Heart left ventricle (tissue), 16 donors: Measurements from ENCODE around the gene HLA-DQB1. TPM values are rescaled to one million over a fixed set of nuclear protein-coding genes. Genes with fewer than 3 reads are reported as not detected.
A peak's percentile ranks its signal among the peaks of the same experiment; 100 is the strongest.

Experiments used
- ATAC-seq, 4 donors: fragments of 200-7000 bp; cut with Tn5 transposase; one replicate each; pipeline ENCODE4 v1.9.1; 2020 to 2022; ENCODE audit warnings: moderate library complexity in 4 of 4, mild to moderate bottlenecking in 3 of 4, moderate number of reproducible peaks in 1 of 4
- DNase-seq, 5 donors: peaks; one replicate each; pipeline ENCODE4 v3.0.0-alpha.2; 2020
- H3K27ac ChIP-seq, 12 donors: fragments of 200-600 bp; sonication (generic) in 4 of 12; one replicate each; pipeline versions ENCODE4 v1.5.0 to v1.8.0; 2016 to 2022; ENCODE audit warnings: mild to moderate bottlenecking in 2 of 12
- H3K27me3 ChIP-seq, 9 donors: fragments of 200-600 bp; sonication (generic) in 2 of 9; one replicate each; pipeline versions ENCODE4 v1.5.1 to v1.8.0; 2016 to 2022; ENCODE audit warnings: mild to moderate bottlenecking in 3 of 9
- H3K36me3 ChIP-seq, 9 donors: fragments of 200-600 bp; sonication (generic) in 2 of 9; one replicate each; pipeline versions ENCODE4 v1.5.0 to v1.8.0; 2018 to 2022; ENCODE audit warnings: mild to moderate bottlenecking in 2 of 9
- H3K4me1 ChIP-seq, 12 donors: fragments of 200-600 bp; sonication (generic) in 4 of 12; one replicate each; pipeline versions ENCODE4 v1.5.0 to v1.8.0; 2016 to 2022; ENCODE audit warnings: mild to moderate bottlenecking in 3 of 12
- H3K4me3 ChIP-seq, 12 donors: fragments of 200-600 bp; sonication (generic) in 4 of 12; one replicate each; pipeline versions ENCODE4 v1.5.0 to v1.8.0; 2017 to 2022; ENCODE audit warnings: mild to moderate bottlenecking in 9 of 12, moderate library complexity in 4 of 12
- H3K9me3 ChIP-seq, 12 donors: fragments of 200-600 bp; sonication (generic) in 4 of 12; one replicate each; pipeline versions ENCODE4 v1.5.0 to v1.8.0; 2016 to 2022; ENCODE audit warnings: mild to moderate bottlenecking in 1 of 12
- CTCF ChIP-seq, 12 donors: fragments of 200-600 bp; sonication (generic) in 4 of 12; IDR thresholded peaks; one replicate each; pipeline versions ENCODE4 v1.5.0 to v1.8.0; 2018 to 2022; ENCODE audit warnings: antibody characterized with exemption in 12 of 12, mild to moderate bottlenecking in 5 of 12
- POLR2A ChIP-seq, 2 donors: fragments of 450-650 bp; IDR thresholded peaks; one replicate each; pipeline ENCODE4 v1.6.1; 2017; ENCODE audit warnings: antibody characterized with exemption in 2 of 2, mild to moderate bottlenecking in 2 of 2, moderate library complexity in 2 of 2
- WGBS, 4 donors: extraction: QIAGEN DNeasy Blood & Tissue Kit in 2 of 4; methylation state at CpG; one replicate each; pipeline versions ENCODE4 v1.1.5 to v1.1.7; 2013 to 2018; 5-methylcytosine and 5-hydroxymethylcytosine counted together
- intact Hi-C, 10 donors: fragments of 100-400 bp; cut with DNase I; formaldehyde crosslinking; loops; one replicate each; pipeline versions ENCODE4 v1.11.1 to v1.14.2; 2022
- polyA plus RNA-seq, 2 donors: library from polyadenylated mRNA; stranded (reverse); fragments of 200-250 nt; gene quantifications; one replicate each; pipeline ENCODE4 v1.2.3, GENCODE V29; 2013
- total RNA-seq, 9 donors: library from RNA; depleted of rRNA in 2 of 9; stranded (reverse); fragments of >200 nt in 2 of 9; fragmentation: NEBNext Ultra II Directional in 3 of 9; extraction: Animal tissue kit (Norgen Biotek cat#: 25700) in 3 of 9; gene quantifications; one replicate each; pipeline versions ENCODE4 v1.1.0 to v1.2.4, GENCODE V29; 2016 to 2023
- donor health status: ischemic (EF 13 %, LVEDD 7.1; RV severe dilation, severe dysfunction).
- donor health status: healthy with polysubstance abuse.
- donor health status: DM: no; HTN: yes; CAD: no.
- donor health status: DM: no; HTN: no; CAD: no.
- donor health status: ischemic (EF 25% LVEDD 6.9; RV normal size, moderate dysfunction).
- donor health status: ischemic (EF 25% LVEDD 5.7; RV mildly dilated, moderate dysfunction).
- donor health status: healthy.
- donor health status: DM: yes; HTN: yes; CAD: no.
- donor health status: ischemic (EF 35%, LVEDD 5.7; RV mildly dilated, moderate dysfunction).
- donor health status: nonischemic (EF 11% LVEDD 7.7; RV severe dilation, severe dysfunction).
- donor health status: DM: yes; HTN: yes; CAD: no.
- donor health status: PGD.
- donor health status: ischemic (EF 29% LVEDD 5.4; RV normal size, mild dysfunction).
- donor health status: nonischemic (EF 23%, LVEDD 6.1; RV moderate dilation, normal function).

Gene HLA-DQB1
- total and polyA plus RNA-seq, 11 donors, result 0.38 to 86.5 (median 15.4) TPM

- H3K4me3 ChIP-seq, result no peak overlapping the region
- peak overlapping the region in 7 of 12 donors; percentile 17 to 76 (median 57) for H3K27ac ChIP-seq
- no peaks in the 10 kb centered on the region for H3K9me3 ChIP-seq
- DNase-seq (peak in 4 of 5 donors; percentile 34 to 71 (median 50)), ATAC-seq (peak; percentile 60 to 90 (median 80))
- H3K27me3 ChIP-seq, result peaks cover 0 to 12% (median 0%) of the 10 kb centered on the region in 9 donors
- intact Hi-C loops, result loop anchor here in 1 of 10 donors (5.0 kb wide), 1 partner anchor 81 kb away; the partner anchor contains the start of gene HLA-DRB1
- H3K4me1 ChIP-seq, result peaks cover 0 to 10% (median 0%) of the 10 kb centered on the region in 12 donors
- no peak for TF ChIP-seq POLR2A (IDR thresholded peaks at IDR 0.05)
- TF ChIP-seq CTCF (IDR thresholded peaks at IDR 0.05), result no peak
- no peaks in the 10 kb centered on the region for H3K36me3 ChIP-seq
- whole genome bisulfite sequencing, 4 donors, result 38 to 48% (median 42%) methylated on average over 4 to 5 of the region's 5 CpGs
These were observed 1.8 kb upstream of the HLA-DQB1 start for GRCh38 chr6:32668226-32668747.

GRCh38 chr6:32665661-32666060 is 796 bp downstream of the HLA-DQB1 start:
- H3K27ac ChIP-seq, result peak overlapping the region in 6 of 12 donors; percentile 50 to 81 (median 73)
- ATAC-seq, result no peak
- no peaks in the 10 kb centered on the region for H3K36me3 ChIP-seq
- DNase-seq, result no peak
- H3K27me3 ChIP-seq, result peaks cover 0 to 12% (median 0%) of the 10 kb centered on the region in 9 donors
- H3K9me3 ChIP-seq, result no peaks in the 10 kb centered on the region
- peaks cover 0 to 10% (median 0%) of the 10 kb centered on the region in 12 donors for H3K4me1 ChIP-seq
- intact Hi-C loops, result loop anchor here in 2 of 10 donors (1.0 to 5.0 kb wide), 2 partner anchors 28 to 78 kb away; partner anchors contain the start of genes HLA-DQA1 (in 1 of the 2) and HLA-DRB1 (in 1 of the 2)
- WGBS, 4 donors, result 20 to 34% (median 28%) methylated on average over 3 of the region's 3 CpGs
- TF ChIP-seq CTCF (IDR thresholded peaks at IDR 0.05) (no peak), POLR2A (IDR thresholded peaks at IDR 0.05) (no peak)
- peak overlapping the region in 7 of 12 donors; percentile 23 to 62 (median 51) for H3K4me3 ChIP-seq

GRCh38 chr6:32664827-32665362 is 1.6 kb downstream of the HLA-DQB1 start:
- Histone ChIP-seq H3K27me3 (peaks cover 0 to 12% (median 0%) of the 10 kb centered on the region in 9 donors), H3K36me3 (no peaks in the 10 kb centered on the region), H3K4me3 (peak overlapping the region in 7 of 12 donors; percentile 16 to 62 (median 51)), H3K9me3 (no peaks in the 10 kb centered on the region), H3K4me1 (peaks cover 0 to 10% (median 0%) of the 10 kb centered on the region in 12 donors), H3K27ac (peak overlapping the region in 8 of 12 donors; percentile 30 to 81 (median 69))
- ATAC-seq (peak in 3 of 4 donors; percentile 32 to 53 (median 39)), DNase-seq (peak; percentile 38 to 64 (median 47))
- intact Hi-C loops, result loop anchor here in 3 of 10 donors (5.0 kb wide), 2 partner anchors 78 to 97 kb away; partner anchors contain the start of genes HLA-DQB2 (in 2 of the 3) and HLA-DRB1 (in 1 of the 3)
- no peak for TF ChIP-seq CTCF (IDR thresholded peaks at IDR 0.05)
- no peak for TF ChIP-seq POLR2A (IDR thresholded peaks at IDR 0.05)
- WGBS, 4 donors, result 0 to 3% (median 1%) methylated on average over 8 to 47 of the region's 47 CpGs

DNA sequence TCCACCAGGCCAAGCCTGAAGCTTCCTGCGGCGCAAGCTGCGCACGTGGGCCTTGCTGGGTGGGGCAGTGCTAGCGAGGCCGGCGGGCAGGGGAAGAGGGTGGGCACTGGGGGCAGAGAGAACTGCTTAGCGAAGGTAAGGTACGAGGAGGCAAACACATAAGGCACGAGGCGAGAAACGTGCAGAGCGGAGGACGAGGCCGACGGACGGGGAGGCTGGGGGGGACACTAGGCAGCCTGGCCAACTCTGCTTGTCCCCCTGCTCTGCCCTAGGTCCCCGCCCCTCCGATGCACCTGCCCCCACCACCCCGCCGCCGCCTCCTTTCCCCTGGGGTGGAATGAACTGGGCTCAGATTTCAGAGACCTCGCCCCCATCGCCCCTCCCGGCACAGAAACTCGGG is 2.1 kb downstream of the HLA-DQB1 start:
- H3K27me3 ChIP-seq, result peaks cover 0 to 12% (median 0%) of the 10 kb centered on the region in 9 donors
- WGBS, 4 donors, result 6 to 31% (median 22%) methylated on average over 6 to 26 of the region's 26 CpGs
- H3K4me1 ChIP-seq, result peaks cover 0 to 9% (median 0%) of the 10 kb centered on the region in 12 donors
- DNase-seq (no peak), ATAC-seq (no peak)
- H3K4me3 ChIP-seq, result peak overlapping the region in 4 of 12 donors; percentile 51 to 62 (median 58)
- H3K27ac ChIP-seq, result peak overlapping the region in 2 of 12 donors; percentile 51 to 77
- TF ChIP-seq CTCF (IDR thresholded peaks at IDR 0.05), result no peak
- no peak for TF ChIP-seq POLR2A (IDR thresholded peaks at IDR 0.05)
- H3K9me3 ChIP-seq, result no peaks in the 10 kb centered on the region
- no peaks in the 10 kb centered on the region for H3K36me3 ChIP-seq
- intact Hi-C loops, result loop anchor here in 2 of 10 donors (5.0 kb wide), 1 partner anchor 98 kb away; the partner anchor contains the start of gene HLA-DQB2 (in 2 of the 2)
